Activated CD8-positive, alpha-beta memory T cell treated with anti-CD3 and anti-CD28 coated beads for 1 hour (primary cell): Measurements from ENCODE around the gene METAP1.
"Not testable (repeated sequence)": the region's sequence is repeated elsewhere in the genome, so short reads cannot be mapped to it uniquely, and the experiment has no call there.

Source experiments
- DNase-seq, 2 donors: peaks; one replicate each; pipeline ENCODE4 v3.0.0-alpha.2; 2020; ENCODE audit warnings: low read depth in 1 of 2; ENCODE audit errors: extremely low read depth in 1 of 2

METAP1 gene

GRCh38 chr4:99090481-99091215 is 95.1 kb downstream of the METAP1 start:
- DNase-seq: no peak

DNA sequence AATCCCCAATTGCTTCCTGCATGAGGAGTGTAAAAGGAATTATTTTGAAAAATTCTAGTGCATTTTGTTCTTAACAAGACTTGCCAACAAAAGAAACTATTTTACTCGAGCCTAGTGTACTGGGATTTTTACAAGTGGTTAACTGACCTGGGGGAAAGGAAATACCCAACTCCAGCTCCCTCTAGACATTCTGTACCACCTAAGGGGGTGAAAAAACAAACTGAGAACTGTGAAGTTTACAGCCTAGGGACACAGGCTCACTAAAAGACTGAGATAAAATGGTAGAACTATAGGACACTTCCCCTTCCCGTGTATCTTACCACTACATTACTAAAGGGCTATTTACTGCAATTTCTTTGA is 95.7 kb downstream of the METAP1 start:
- no peak for DNase-seq

DNA sequence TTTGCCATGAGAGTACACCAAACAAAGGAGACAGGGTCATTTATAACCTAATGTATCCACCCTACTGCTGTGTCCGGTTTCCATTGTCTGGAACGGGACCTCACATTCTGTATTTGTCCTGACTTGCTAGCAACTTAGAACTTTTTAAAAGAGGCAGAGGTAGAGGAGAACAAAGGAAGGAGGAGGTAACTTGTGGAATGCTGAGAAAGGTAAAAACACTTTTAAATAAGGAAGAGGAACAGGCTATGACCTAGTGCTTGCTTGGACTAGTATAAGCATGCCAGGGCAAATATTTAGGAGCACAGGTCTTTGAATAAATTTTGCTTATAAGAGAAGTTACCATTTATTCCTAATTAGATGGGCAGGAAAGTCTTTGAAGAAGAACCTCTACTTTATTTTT is 96.3 kb downstream of the METAP1 start:
- not testable (repeated sequence) for DNase-seq

DNA sequence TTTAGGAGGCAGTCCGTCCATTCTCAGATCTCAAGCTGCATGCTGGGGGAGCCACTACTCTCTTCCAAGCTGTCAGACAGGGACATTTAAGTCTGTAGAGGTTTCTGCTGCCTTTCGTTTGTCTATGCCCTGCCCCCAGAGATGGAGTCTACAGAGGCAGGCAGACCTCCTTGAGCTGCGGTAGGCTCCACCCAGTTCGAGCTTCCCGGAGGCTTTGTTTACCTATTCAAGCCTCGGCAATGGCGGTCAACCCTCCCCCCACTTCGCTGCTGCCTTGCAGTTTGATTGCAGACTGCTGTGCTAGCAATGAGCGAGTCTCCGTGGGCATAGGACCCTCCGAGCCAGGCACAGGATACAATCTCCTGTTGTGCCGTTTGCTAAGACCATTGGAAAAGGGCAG is 103.8 kb downstream of the METAP1 start:
- no peak for DNase-seq

- DNase-seq: not testable (repeated sequence)
Measured at GRCh38 chr4:99099814-99100213, 104.3 kb downstream of the METAP1 start.

DNA sequence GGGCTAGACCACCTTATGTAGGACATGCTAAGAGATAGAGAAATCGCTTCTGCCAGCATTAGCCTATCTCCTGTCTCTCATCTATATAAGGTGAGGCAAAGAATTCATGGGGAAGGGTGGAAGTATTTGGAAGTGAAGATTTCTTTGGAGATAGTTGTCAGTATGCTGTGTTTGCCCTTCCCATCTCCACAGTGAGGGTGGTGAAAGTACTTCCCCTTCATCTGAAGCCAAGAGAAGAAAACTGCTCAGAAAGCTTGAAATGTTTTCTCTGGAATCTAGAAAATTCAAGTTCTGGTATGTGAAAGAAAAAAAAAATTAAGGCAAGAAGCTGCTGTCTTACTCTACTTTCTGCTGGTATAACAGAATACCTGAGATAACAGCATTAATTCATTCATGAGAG is 105.4 kb downstream of the METAP1 start:
- DNase-seq: no peak

GRCh38 chr4:99102634-99103033 is 107.1 kb downstream of the METAP1 start:
- DNase-seq: no peak

DNA sequence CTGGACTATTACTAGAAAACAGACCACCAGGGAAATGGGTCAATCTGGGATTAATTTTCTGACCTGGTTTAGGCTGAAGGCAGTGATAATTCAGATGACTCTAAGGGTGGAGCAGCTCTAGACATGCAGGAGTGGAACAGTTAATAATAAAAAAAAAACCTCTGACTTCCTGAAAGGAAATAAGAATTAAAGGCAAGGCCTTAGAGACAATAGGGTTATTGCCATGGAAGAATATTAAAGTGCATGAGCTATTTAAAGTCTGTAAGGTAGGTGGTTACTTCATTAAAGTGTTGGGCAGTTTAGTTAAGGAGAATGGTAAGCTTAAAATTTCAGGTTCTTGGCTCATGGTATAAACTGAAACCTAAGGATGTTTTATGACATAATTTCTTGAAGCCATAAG is 107.6 kb downstream of the METAP1 start:
- no peak for DNase-seq

DNA sequence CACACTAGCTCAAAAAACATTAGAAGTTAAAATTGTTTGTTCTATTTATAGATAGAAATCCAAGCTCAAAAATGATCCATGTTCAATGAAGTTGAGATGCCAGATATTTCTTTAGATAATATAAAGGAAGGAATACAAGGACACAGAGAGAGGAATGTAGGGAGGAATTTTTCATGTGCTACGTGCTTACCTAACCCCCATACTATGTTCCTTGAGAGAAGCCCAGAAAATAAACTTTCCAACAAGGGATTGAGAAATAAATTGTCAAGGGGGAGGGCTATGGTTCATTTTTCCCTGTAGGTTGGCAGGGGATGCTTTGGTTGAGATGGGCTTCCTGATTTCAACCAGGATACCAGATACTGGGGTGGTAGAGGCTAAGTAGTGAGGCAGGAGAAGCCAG is 108.6 kb downstream of the METAP1 start:
- DNase-seq: no peak

DNA sequence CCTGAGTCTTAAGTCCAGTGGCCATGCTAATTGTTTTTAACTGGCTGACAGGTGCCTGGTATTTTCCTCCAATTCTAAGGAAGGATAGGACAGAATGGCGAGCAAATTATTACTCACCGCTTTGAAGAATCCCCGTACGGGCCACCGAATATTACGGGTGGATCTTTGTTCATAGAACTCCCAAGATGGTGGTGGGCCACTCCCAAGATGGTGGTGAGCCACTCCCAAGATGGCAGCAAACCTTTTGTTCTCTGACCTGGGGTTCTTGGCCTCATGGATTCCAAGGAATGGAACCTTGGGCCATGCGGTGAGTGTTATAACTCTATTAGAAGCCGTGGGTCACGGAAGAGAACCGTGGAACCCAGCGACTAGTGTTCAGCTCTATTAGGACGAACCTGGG is 113.8 kb downstream of the METAP1 start:
- DNase-seq: not testable (repeated sequence)
